C1 segment of cervical spinal cord (tissue), 14 donors: ENCODE results near the gene KIF22.
A peak's percentile ranks its signal among the peaks of the same experiment; 100 is the strongest.
"Not testable (repeated sequence)": the region's sequence is repeated elsewhere in the genome, so short reads cannot be mapped to it uniquely, and the experiment has no call there.

Experiments
- DNase-seq, 14 donors: peaks; one replicate each; lab custom pipeline; 2025; lab: John Stamatoyannopoulos, UW

Gene KIF22

GRCh38 chr16:29813644-29814562 is 23.4 kb downstream of the KIF22 start:
- peak in 1 of 14 donors; percentile 38 for DNase-seq

GRCh38 chr16:29814592-29814991 is 24.0 kb downstream of the KIF22 start:
- peak in 1 of 14 donors; percentile 42 for DNase-seq

- peak in 4 of 14 donors; percentile 17 to 41 (median 30) for DNase-seq
Observed at GRCh38 chr16:29815032-29815721, 24.6 kb downstream of the KIF22 start.

GRCh38 chr16:29815793-29816693 is 25.5 kb downstream of the KIF22 start, which contains the start of gene PAGR1:
PAGR1 (plus strand) TSS chr16:29816152; CDS start chr16:29816526, 374 bp downstream.
- DNase-seq: peak; percentile 87 to 99 (median 98)

DNA sequence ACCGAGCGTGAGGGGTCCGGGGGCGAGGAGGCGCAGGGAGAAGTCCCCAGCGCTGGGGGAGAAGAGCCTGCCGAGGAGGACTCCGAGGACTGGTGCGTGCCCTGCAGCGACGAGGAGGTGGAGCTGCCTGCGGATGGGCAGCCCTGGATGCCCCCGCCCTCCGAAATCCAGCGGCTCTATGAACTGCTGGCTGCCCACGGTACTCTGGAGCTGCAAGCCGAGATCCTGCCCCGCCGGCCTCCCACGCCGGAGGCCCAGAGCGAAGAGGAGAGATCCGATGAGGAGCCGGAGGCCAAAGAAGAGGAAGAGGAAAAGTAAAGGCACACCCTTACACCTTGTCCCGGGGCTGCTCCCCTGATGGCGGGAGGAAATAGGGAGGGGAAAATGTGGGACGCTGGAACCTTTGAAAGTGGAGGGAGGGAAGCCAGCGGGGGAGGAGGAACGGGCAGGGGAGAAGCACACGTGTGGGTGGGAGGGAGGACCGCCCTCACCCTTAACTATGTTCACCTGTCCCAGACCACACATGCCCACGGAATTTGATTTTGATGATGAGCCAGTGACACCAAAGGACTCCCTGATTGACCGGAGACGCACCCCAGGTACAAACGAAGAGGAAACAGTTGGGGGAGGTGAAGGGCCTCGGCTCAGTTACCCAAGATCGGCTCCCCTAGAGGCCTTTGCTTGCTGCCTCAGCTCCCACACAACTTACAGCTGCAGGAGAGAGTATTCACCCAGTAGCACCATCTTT is 26.3 kb downstream of the KIF22 start:
- DNase-seq: peak in 8 of 14 donors; percentile 57 to 73 (median 64)

DNA sequence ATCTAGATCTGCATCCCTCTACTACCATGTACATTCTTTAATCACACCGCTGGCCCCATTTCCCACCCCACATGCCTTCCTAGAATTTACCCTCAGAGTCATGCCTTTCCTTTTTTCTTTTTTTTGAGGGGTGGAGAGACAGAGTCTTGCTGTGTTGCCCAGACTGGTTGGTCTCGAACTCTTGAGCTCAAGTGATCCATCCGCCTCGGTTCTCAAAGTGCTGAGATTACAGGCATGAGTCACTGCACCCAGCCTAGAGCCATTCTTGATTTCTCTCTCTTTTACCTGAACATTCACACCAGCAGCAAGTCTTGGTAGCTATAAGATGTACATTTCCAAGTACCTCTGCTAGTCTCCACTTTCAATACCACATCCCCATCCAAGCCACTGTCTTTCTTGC is 27.5 kb downstream of the KIF22 start:
- DNase-seq: no peak

DNA sequence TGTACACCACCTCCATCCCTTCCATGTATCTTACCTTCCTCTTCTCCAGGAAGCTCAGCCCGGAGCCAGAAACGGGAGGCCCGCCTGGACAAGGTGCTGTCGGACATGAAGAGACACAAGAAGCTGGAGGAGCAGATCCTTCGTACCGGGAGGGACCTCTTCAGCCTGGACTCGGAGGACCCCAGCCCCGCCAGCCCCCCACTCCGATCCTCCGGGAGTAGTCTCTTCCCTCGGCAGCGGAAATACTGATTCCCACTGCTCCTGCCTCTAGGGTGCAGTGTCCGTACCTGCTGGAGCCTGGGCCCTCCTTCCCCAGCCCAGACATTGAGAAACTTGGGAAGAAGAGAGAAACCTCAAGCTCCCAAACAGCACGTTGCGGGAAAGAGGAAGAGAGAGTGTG is 29.0 kb downstream of the KIF22 start:
- DNase-seq: peak in 1 of 14 donors; percentile 42

GRCh38 chr16:29820271-29820701 is 29.7 kb downstream of the KIF22 start, which contains the start of gene MVP:
MVP (plus strand) TSS chr16:29820462; CDS start chr16:29830550, 10,088 bp downstream.
- peak in 9 of 14 donors; percentile 21 to 75 (median 38) for DNase-seq

DNA sequence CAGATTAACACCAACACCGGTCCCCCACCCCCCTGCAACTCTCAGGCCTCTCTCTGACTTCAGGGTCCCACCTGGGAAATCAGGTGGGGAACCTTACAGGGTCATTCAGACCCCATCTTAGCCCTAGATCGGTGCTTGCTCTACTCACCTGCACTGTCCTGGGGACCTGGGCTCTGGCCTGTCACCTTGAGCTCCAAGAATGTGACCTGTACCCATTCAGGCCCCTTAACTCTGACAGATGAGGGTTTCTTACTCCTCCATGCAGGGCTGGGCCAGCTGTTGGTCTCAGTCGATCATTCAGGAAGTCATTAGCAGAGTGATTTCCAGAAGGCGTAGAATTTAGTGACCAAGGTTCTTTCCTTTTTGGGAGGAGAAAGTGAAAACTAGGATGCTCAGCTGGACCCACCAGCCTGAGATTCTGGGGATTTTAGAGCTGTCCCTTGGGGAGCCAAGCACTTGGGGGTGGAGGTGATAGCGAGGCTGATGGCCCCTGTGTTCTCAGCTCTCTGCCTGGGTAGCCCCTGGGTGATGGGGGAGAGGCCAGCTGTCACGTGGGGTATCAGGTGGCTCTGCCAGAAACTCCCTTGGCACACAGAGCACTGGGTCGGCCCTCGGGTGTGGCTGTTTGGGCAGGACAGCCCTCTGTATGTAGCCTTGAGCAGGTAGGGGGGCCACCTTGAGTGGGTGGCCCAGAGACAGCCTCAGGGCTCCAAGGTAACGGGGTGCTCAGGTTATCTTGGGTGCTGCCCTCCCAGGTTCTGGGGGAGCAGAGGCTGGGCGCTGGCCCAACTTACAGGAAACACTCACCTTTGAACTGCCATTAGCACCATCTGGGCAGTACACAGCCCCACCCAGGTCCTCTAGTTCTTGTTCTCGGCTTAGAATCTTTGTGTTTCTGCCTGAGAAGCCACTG is 30.4 kb downstream of the KIF22 start:
- peak in 2 of 14 donors; percentile 24 to 35 for DNase-seq

GRCh38 chr16:29821643-29822115 is 31.1 kb downstream of the KIF22 start:
- DNase-seq: no peak

- no peak for DNase-seq
Observed at GRCh38 chr16:29824589-29825144, 34.1 kb downstream of the KIF22 start.

- DNase-seq: peak in 8 of 14 donors; percentile 24 to 99 (median 62)
Observed at GRCh38 chr16:29825145-29826044, 34.8 kb downstream of the KIF22 start.

DNA sequence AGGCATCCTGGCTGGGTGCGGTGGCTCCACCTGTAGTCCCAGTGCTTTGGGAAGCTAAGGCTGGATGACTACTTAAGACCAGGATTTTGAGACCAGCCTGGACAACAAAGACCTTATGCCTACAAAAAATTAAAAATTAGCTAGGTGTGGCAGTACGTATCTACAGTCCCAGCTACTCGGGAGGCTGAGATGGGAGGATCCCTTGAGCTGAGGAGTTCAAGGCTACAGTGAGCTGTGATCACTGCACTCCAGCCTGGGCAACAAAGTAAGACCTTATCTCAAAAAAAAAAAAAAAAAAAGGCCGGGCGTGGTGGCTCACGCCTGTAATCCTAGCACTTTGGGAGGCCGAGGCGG is 35.8 kb downstream of the KIF22 start:
- no peak for DNase-seq

GRCh38 chr16:29830774-29831173 is 40.2 kb downstream of the KIF22 start:
- DNase-seq: no peak

- peak in 1 of 14 donors; percentile 83 for DNase-seq
Observed at GRCh38 chr16:29831490-29831889, 40.9 kb downstream of the KIF22 start.

GRCh38 chr16:29833219-29833618 is 42.7 kb downstream of the KIF22 start:
- not testable (repeated sequence) for DNase-seq

DNA sequence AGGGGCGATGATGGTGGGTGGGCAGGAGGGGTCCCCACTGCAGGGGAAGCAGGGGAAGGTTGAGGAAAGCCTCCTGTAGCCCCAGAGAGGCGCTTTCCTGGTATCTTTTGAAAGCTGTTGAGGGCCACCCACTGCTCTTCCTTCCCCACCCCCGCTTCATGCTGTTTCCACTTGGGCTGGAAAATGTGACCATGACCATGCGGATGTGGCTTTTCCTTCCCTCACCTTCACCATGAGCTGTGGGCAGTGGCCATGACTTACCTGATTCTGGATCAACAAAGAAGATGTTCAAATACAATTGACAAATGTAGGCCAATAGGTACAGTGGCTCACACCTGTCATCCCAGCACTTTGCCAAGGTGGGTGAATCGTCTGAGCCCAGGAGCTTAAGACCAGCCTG is 43.5 kb downstream of the KIF22 start:
- DNase-seq: no peak

GRCh38 chr16:29835926-29836325 is 45.4 kb downstream of the KIF22 start:
- DNase-seq: no peak
